Ectodermal cell (in vitro differentiated cells): ENCODE measurements around the gene FAF1.

Experiments used
- H3K27ac ChIP-seq: 2 replicates; pipeline ENCODE4 v1.7.0; 2013; ENCODE audit warnings: mild to moderate bottlenecking, low read depth, low read length; ENCODE audit not compliant: insufficient read depth, poor library complexity, severe bottlenecking
- H3K27me3 ChIP-seq: 2 replicates; pipeline ENCODE4 v1.7.0; 2013; ENCODE audit warnings: mild to moderate bottlenecking, low read length; ENCODE audit not compliant: insufficient read depth, control insufficient read depth, poor library complexity, severe bottlenecking
- H3K36me3 ChIP-seq: one replicate; pipeline ENCODE4 v1.7.0; 2013; ENCODE audit warnings: low read length; ENCODE audit not compliant: control insufficient read depth, insufficient read depth
- H3K4me1 ChIP-seq: one replicate; pipeline ENCODE4 v1.7.0; 2013; ENCODE audit warnings: low read length; ENCODE audit not compliant: control insufficient read depth, insufficient read depth
- H3K4me3 ChIP-seq: 2 replicates; pipeline ENCODE4 v1.7.0; 2013; ENCODE audit warnings: low read depth, low read length, control low read depth; ENCODE audit not compliant: insufficient read depth
- H3K9me3 ChIP-seq: 2 replicates; pipeline ENCODE4 v1.7.0; 2013; ENCODE audit warnings: mild to moderate bottlenecking, low read length, moderate library complexity; ENCODE audit not compliant: control insufficient read depth
- WGBS, 2 experiments: methylation state at CpG; one replicate each; pipeline ENCODE4 v1.1.7; 2013; ENCODE audit warnings: missing lambda C conversion rate in 2 of 2; 5-methylcytosine and 5-hydroxymethylcytosine counted together

Gene FAF1

DNA sequence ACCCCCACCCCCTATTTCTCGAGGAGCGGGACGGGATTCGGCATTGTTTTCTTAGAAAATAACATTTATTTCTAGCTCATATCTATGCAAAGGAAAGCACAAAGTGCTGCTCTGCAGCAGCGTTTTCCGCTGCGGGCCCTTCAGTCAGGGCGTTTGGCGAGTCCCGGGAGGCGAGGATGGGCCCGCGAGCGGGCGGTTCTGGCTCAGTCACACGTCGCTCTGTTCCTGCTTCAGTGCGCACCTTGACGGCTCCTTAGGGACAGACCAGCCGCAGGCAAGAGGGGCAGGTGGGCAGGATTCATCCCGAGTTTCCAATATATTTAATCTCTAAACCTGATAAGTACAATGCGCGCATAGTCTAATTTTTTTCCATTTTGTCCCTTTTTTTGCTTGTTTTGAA, 542.6 kb downstream of the FAF1 start:
- peaks cover 12% of the 10 kb centered on the region for H3K4me1 ChIP-seq
- H3K27me3 ChIP-seq, result peaks cover 100% of the 10 kb centered on the region
- no peaks in the 10 kb centered on the region for H3K9me3 ChIP-seq
- H3K4me3 ChIP-seq, result no peak overlapping the region
- H3K36me3 ChIP-seq, result no peaks in the 10 kb centered on the region
- WGBS, 2 experiments, result 6 to 8% methylated on average over 23 of the region's 23 CpGs
- H3K27ac ChIP-seq, result no peak overlapping the region

DNA sequence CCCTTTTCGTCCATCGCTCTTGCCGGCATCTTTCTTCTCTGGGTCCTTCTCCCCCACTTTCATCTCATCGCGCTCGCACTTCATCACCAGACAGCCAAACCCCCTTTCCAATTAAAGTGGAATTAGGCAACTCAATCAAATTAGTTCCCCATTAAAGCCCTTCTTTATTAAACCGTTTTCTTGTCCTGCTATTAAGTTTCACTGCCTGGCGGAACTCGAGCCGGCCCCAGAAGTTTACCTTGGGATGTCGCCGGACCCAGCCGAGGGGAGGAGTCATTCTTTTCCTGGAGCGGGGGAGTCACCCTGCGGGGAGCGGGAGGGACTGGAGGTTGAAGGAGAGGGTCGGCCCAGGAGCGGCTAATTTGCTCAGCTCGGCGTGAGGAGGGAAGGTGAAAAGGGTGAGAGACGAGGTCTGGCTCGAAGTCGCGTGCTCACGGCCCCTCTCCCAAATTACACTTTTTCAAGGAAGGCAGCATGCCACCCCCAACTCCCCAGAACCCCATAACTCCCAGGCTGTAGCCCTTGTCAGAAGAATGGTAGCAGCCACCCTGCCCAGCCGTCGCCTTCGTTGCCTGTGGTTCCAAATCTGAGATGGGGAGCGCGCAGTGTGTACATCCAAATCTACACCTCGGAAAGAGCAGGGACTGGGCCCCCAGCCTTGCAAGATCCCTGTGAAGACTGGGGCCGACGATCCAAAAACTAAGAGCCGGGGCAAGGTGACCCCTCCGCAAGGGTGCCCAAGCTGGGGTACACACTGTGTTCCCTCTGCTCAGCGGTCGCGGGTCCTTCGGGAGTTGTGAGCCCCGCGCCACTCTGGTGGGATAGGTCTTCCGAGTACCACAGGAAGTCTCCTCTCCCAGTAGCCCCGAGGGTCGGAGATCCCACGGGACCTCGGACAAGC, 543.3 kb downstream of the FAF1 start:
- H3K27ac ChIP-seq, result no peak overlapping the region
- H3K27me3 ChIP-seq, result peaks cover 100% of the 10 kb centered on the region
- H3K36me3 ChIP-seq, result no peaks in the 10 kb centered on the region
- H3K4me1 ChIP-seq, result peaks cover 11% of the 10 kb centered on the region
- H3K9me3 ChIP-seq, result no peaks in the 10 kb centered on the region
- 2% methylated on average over 46 of the region's 46 CpGs for WGBS, 2 experiments
- no peak overlapping the region for H3K4me3 ChIP-seq

DNA sequence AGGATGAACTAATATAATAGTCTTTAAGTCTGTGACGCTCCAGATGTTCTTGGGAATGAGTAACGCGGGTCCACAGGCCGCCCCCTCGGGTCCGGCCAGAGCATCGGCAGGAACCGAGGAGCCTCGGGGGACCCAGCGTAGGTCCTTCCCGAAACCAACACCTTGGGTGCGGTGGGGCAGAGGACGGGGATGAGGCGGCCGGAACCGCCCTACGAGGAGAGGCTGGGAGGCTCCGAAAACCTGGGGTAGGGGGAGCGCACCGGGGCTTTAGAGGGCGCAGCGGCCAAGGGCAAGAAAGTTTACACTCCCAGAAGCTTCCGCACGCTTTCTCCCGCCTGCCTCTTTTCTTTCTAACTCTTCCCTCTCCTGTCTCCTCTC, 543.9 kb downstream of the FAF1 start:
- H3K27me3 ChIP-seq, result peaks cover 97% of the 10 kb centered on the region
- H3K36me3 ChIP-seq, result no peaks in the 10 kb centered on the region
- no peak overlapping the region for H3K27ac ChIP-seq
- H3K4me1 ChIP-seq, result peaks cover 11% of the 10 kb centered on the region
- H3K9me3 ChIP-seq, result no peaks in the 10 kb centered on the region
- WGBS, 2 experiments, result 2 to 3% methylated on average over 25 of the region's 25 CpGs
- no peak overlapping the region for H3K4me3 ChIP-seq

DNA sequence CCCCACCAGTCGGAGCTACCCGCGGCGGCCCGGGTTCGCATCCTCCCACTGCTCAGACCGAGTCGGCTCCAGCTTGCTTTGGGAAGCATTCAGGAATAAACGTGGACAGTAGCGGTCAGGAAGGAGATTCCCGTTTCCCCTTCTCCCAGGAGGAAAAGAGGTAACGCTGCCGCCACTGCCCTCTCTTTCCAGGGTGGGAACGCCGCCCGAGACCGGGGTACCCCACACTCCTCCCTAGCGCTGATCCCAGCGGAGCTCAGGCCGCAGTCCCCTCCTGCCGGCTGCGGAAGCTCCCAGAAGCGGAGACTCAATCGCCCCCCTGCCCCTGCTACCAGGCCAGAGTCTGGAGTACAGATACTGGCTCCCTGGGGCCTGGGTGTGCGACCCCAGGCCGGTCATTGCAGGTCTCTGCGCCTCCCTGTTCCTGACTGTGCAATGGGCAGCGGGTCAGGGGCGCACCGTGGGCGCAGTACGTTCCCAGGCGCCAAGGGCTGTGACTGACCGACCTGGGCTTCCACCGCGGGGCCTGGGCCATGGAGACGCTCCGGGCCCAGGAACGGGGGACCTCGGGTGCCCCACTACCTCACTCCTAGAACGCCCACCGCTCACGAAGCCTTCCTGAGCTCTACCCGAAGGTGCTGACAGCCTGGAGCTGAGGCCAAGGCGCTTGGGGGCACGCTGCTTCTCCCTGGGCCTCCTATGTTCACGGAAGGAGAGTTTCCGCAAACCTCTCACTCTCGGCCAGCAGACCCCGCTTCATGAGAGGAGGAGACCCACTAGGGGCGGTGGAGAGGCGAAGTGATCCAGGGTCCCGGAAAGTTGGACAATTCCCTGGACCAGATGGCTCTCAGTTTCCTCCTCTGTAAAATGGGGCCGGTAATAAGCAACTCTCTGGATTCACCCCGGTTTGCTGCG, 544.6 kb downstream of the FAF1 start:
- H3K4me1 ChIP-seq, result peaks cover 11% of the 10 kb centered on the region
- H3K27ac ChIP-seq, result no peak overlapping the region
- H3K4me3 ChIP-seq, result no peak overlapping the region
- H3K9me3 ChIP-seq, result no peaks in the 10 kb centered on the region
- WGBS, 2 experiments, result 5 to 6% methylated on average over 56 of the region's 56 CpGs
- no peaks in the 10 kb centered on the region for H3K36me3 ChIP-seq
- peaks cover 90% of the 10 kb centered on the region for H3K27me3 ChIP-seq

DNA sequence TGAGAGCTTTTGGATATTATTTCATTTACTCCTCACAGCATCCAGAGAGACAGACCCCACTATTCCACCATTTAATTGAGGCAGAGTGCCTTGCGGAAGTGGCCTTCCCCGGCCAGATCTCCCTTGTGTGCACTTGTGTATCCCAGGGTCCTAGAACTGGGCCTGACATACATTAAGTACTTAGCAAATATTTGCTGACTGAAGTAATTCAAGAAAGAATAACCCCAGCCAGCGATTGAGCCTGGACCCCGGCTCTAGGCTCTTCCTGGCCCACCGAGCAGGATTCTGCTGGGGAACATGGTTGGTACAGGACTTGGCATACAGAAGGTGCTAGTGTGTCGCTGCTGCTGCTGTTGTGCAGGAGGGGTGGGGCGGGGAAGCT, 545.2 kb downstream of the FAF1 start:
- H3K9me3 ChIP-seq, result no peaks in the 10 kb centered on the region
- H3K36me3 ChIP-seq, result no peaks in the 10 kb centered on the region
- H3K27me3 ChIP-seq, result peaks cover 84% of the 10 kb centered on the region
- no peak overlapping the region for H3K4me3 ChIP-seq
- 45 to 46% methylated on average over 7 of the region's 7 CpGs for WGBS, 2 experiments
- H3K27ac ChIP-seq, result no peak overlapping the region
- peaks cover 11% of the 10 kb centered on the region for H3K4me1 ChIP-seq

DNA sequence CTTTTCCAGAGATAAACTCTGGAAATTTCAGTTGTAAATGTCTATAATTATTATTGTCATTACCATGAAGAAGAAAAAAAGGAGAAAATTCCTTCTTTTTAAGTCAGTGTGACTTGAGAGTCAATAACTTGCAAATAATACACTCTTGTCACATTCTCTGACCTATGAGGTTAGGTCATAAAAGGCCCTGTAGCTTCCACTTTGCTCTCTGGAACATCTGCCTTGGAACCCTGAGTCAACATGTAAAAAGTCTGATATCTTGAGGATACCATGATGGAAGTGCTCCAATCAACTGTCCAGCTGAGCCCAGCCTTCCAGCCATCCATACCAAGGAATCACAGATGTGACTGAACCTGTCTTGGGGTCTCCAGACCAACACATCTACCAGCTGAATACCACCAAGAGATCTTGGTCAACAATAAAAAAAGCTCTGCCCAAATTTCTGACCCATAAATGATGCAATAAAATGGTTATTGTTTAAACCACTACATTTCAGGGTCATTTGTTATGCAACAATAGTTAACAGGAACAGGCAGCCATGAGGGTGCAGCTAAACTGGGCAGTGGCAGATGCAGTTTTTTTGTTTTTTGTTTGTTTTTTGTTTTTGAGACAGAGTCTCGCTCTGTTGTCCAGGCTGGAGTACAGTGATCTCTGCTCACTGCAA, 547.1 kb downstream of the FAF1 start:
- Histone ChIP-seq H3K27me3 (peaks cover 65% of the 10 kb centered on the region), H3K36me3 (no peaks in the 10 kb centered on the region), H3K4me3 (no peak overlapping the region), H3K27ac (no peak overlapping the region), H3K4me1 (peaks cover 7% of the 10 kb centered on the region), H3K9me3 (no peaks in the 10 kb centered on the region)
- WGBS, 2 experiments, result 97% methylated on average over 1 of the region's 1 CpG

DNA sequence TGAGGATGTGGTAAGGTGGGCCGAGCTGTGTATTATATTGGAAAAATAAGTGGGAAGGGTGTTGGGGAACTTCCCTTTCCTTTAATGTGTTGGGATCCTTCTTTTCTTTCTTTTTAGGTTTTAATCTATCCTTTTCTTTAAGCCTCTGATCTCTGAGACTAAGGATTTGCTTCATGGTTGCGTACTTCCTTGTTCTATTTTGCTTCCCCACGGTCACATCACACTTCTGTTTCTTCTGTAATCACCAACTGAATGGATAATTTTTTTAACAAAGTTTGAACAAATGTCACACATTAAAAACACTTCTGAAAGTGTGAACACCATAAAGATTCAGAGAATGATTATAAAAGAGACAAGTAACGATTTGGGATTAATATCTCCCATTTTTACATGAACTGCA, 554.3 kb downstream of the FAF1 start:
- H3K27me3 ChIP-seq, result peaks cover 3% of the 10 kb centered on the region
- H3K4me1 ChIP-seq, result no peaks in the 10 kb centered on the region
- no peak overlapping the region for H3K27ac ChIP-seq
- H3K4me3 ChIP-seq, result no peak overlapping the region
- WGBS, 2 experiments, result 64 to 70% methylated on average over 4 of the region's 4 CpGs
- H3K9me3 ChIP-seq, result no peaks in the 10 kb centered on the region
- no peaks in the 10 kb centered on the region for H3K36me3 ChIP-seq

DNA sequence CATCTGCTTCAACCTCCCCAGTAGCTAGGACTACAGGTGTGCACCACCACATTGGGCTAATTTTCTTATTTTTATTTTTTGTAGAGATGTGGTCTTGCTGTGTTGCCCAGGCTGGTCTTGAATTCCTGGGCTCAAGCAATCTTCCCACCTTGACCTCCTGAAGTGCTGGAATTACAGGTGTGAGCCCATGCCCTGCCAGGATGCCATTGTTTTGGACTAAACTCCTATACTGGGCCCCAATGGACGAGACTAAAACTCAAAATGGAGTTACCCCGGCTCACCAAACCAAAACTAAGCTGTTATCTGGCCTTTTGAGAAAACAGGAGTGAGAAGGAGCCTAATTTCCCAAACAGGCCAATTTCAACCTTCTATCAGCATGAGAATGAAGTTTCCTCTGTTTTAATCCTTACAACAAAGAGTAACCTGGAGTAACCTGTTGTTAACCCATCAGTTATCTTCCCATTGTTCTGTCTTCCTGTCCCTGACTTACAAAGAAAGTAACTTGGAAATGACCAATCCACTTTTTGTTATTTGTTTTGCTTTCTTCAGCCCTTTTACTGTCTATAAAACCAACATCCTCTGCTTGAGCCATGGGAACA, 566.4 kb downstream of the FAF1 start:
- Histone ChIP-seq H3K9me3 (no peaks in the 10 kb centered on the region), H3K27ac (no peak overlapping the region), H3K27me3 (no peaks in the 10 kb centered on the region), H3K36me3 (no peaks in the 10 kb centered on the region), H3K4me3 (no peak overlapping the region), H3K4me1 (no peaks in the 10 kb centered on the region)
- WGBS, 2 experiments, result 75 to 78% methylated on average over 2 of the region's 2 CpGs
